IPS-15b (cell line): ENCODE results near the gene USP21.

ENCODE experiments used
- H3K27me3 ChIP-seq: one replicate; pipeline ENCODE4 v1.6.1; 2013; ENCODE audit warnings: low read length; ENCODE audit not compliant: control insufficient read depth, insufficient read depth
- H3K36me3 ChIP-seq: one replicate; pipeline ENCODE4 v1.6.1; 2013; ENCODE audit warnings: low read length; ENCODE audit not compliant: control insufficient read depth, insufficient read depth
- H3K4me1 ChIP-seq: one replicate; pipeline ENCODE4 v1.6.1; 2013; ENCODE audit warnings: mild to moderate bottlenecking, low read length; ENCODE audit not compliant: control insufficient read depth, insufficient read depth
- H3K4me3 ChIP-seq: one replicate; pipeline ENCODE4 v1.5.1; 2013; ENCODE audit warnings: low read depth, low read length
- H3K9ac ChIP-seq: one replicate; pipeline ENCODE4 v1.6.1; 2013; ENCODE audit warnings: low read depth, mild to moderate bottlenecking, low read length
- H3K9me3 ChIP-seq: one replicate; pipeline ENCODE4 v1.6.1; 2013; ENCODE audit warnings: mild to moderate bottlenecking, low read length; ENCODE audit not compliant: control insufficient read depth, insufficient read depth

Gene USP21

DNA sequence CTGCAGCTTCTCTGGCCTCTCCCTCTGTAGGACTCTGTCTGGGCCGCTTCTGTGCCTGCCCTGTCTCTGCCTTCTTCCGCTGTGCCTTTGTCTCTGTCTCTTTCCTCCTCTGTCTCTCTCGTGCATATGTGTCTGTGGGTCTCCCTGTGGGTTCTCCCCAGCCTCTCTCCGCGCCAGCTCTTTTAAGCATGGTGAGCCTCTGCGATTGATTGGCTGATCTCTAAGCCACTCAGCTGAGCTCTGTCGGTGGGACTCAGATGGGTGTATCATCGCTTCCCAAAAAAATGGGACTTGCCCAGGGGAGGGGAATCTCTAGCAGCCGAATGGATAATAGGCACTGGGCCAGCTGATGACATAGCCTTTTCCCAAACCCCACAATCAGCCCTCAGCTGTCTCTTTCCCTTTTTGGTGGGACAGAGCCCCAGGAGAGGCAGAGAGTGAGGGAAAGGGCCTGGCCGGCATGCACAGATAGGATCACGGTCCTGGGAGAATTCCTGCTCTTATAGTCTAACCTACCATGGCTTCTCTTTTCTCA lies 39.7 kb downstream of the USP21 start, which contains the start of gene ADAMTS4:
Gene ADAMTS4 (minus strand): TSS at position 158 of the 535 bp plus-strand sequence. CDS start 427 bp downstream, outside the sequence.
- peak within 1 kb of the TSS; percentile 88 for H3K9ac ChIP-seq
- no peaks in the 10 kb centered on the region for H3K9me3 ChIP-seq
- H3K36me3 ChIP-seq = peaks cover 19% of the 10 kb centered on the region
- no peaks in the 10 kb centered on the region for H3K27me3 ChIP-seq
- peaks cover 46% of the 10 kb centered on the region for H3K4me1 ChIP-seq
- H3K4me3 ChIP-seq = peak within 1 kb of the TSS; percentile 50

DNA sequence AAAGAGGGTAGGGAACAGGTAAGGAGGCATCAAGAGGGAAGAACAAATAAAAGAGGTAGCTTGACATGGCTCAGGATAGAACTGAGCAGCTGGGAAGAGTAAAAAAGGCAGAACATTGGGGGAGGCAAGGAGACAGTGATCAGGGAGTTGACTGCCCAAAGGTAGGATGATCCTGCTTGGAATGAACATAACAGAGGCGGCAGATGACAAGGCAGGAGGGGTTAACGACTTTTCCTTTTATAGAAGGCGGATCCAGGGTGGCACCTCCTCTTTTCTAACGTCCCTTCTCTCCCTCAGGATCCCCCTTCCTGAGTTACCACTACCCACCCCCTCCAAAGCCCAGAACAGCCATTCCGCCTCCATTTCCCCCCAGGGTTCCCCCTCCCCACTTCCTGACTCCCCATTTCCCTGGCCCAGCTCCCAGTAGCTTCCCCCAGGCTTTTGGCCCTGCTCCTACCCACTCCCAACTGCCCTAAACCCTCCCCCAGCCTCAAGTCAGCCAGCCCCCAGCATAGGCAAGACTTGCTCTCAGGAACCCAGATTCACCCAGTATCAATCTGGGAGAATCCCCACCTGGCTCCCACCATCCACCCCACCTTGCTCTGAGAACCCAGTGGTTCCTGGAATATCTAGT lies 40.3 kb downstream of the USP21 start:
- peak overlapping the region; percentile 50 for H3K4me3 ChIP-seq

GRCh38 chr1:161200421-161200991 lies 41.2 kb downstream of the USP21 start:
- peak overlapping the region; percentile 88 for H3K9ac ChIP-seq
- peaks cover 46% of the 10 kb centered on the region for H3K4me1 ChIP-seq
- peaks cover 22% of the 10 kb centered on the region for H3K36me3 ChIP-seq
- peak overlapping the region; percentile 32 for H3K4me3 ChIP-seq
- H3K9me3 ChIP-seq = no peaks in the 10 kb centered on the region
- H3K27me3 ChIP-seq = no peaks in the 10 kb centered on the region

More for the DNA sequence above, 40.3 kb downstream of the USP21 start:
- no peaks in the 10 kb centered on the region for H3K9me3 ChIP-seq
- peak overlapping the region; percentile 88 for H3K9ac ChIP-seq
- no peaks in the 10 kb centered on the region for H3K27me3 ChIP-seq
- peaks cover 25% of the 10 kb centered on the region for H3K36me3 ChIP-seq
- H3K4me1 ChIP-seq = peaks cover 46% of the 10 kb centered on the region

- peaks cover 46% of the 10 kb centered on the region for H3K4me1 ChIP-seq
- H3K9me3 ChIP-seq = no peaks in the 10 kb centered on the region
- H3K4me3 ChIP-seq = peak overlapping the region; percentile 98
- peaks cover 18% of the 10 kb centered on the region for H3K36me3 ChIP-seq
- H3K9ac ChIP-seq = peak overlapping the region; percentile 88
- no peaks in the 10 kb centered on the region for H3K27me3 ChIP-seq
These were observed 41.9 kb downstream of the USP21 start for GRCh38 chr1:161200992-161201835.

DNA sequence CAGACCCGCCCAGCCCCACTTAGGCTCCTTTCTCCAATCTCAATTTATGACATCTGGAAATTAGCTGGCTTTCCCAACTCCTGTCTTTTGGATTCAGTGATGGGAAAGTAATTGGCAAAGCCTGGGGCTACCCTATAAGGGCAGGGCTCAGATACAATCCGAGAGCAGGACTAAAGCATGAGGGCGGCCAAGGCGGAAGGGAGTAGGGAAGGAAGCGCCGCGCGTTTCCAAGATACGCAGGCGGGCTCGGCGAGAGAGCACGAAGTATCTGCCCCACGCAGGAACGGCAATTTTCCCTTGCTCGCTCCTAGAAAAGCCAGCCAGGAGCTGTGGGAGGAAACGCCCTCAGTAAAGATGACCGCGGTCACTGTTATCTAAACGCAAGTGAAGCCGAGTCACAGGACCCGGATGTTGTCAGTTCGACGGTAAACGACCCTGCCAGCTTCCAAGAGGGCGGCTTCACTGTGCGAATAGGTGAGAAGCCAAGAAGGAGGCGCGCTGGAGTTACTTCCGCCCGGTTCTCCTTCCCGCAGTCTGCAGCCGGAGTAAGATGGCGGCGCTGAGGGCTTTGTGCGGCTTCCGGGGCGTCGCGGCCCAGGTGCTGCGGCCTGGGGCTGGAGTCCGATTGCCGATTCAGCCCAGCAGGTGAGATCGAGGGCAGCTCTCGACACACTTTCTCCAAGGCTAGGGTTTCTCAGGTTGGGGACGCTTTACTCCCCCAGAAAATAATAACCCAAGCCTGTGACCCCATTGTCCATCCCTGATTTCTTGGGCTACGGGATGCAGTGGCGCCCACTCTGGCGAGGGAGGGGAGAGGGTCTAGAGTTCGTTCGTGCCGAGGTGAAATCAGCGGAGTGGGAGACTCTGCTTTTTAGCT lies 42.8 kb downstream of the USP21 start, which contains the start of gene NDUFS2:
Gene NDUFS2 (plus strand): TSS at position 532 of the 877 bp plus-strand sequence. CDS start 19 bp downstream, at position 551.
- peaks cover 20% of the 10 kb centered on the region for H3K36me3 ChIP-seq
- H3K4me1 ChIP-seq = peaks cover 38% of the 10 kb centered on the region
- no peaks in the 10 kb centered on the region for H3K9me3 ChIP-seq
- peak within 1 kb of the TSS; percentile 95 for H3K9ac ChIP-seq
- no peaks in the 10 kb centered on the region for H3K27me3 ChIP-seq
- H3K4me3 ChIP-seq = peak within 1 kb of the TSS; percentile 98

GRCh38 chr1:161206411-161207140 lies 47.3 kb downstream of the USP21 start:
- Histone ChIP-seq H3K36me3 (peaks cover 37% of the 10 kb centered on the region), H3K4me3 (no peak overlapping the region), H3K4me1 (peaks cover 4% of the 10 kb centered on the region), H3K9me3 (no peaks in the 10 kb centered on the region), H3K27me3 (no peaks in the 10 kb centered on the region), H3K9ac (no peak overlapping the region)

- Histone ChIP-seq H3K4me1 (peaks cover 4% of the 10 kb centered on the region), H3K9me3 (no peaks in the 10 kb centered on the region), H3K4me3 (no peak overlapping the region), H3K36me3 (peaks cover 43% of the 10 kb centered on the region), H3K27me3 (no peaks in the 10 kb centered on the region), H3K9ac (no peak overlapping the region)
These were observed 47.9 kb downstream of the USP21 start for GRCh38 chr1:161207173-161207572.

GRCh38 chr1:161209790-161210409 lies 50.6 kb downstream of the USP21 start:
- H3K9me3 ChIP-seq = no peaks in the 10 kb centered on the region

GRCh38 chr1:161214369-161214768 lies 55.1 kb downstream of the USP21 start:
- Histone ChIP-seq H3K9me3 (no peaks in the 10 kb centered on the region), H3K4me3 (no peak overlapping the region), H3K27me3 (no peaks in the 10 kb centered on the region), H3K36me3 (peaks cover 37% of the 10 kb centered on the region), H3K4me1 (peaks cover 19% of the 10 kb centered on the region), H3K9ac (no peak overlapping the region)

More at GRCh38 chr1:161209790-161210409, 50.6 kb downstream of the USP21 start:
- Histone ChIP-seq H3K9ac (no peak overlapping the region), H3K4me3 (no peak overlapping the region), H3K4me1 (peaks cover 3% of the 10 kb centered on the region), H3K27me3 (no peaks in the 10 kb centered on the region), H3K36me3 (peaks cover 46% of the 10 kb centered on the region)

DNA sequence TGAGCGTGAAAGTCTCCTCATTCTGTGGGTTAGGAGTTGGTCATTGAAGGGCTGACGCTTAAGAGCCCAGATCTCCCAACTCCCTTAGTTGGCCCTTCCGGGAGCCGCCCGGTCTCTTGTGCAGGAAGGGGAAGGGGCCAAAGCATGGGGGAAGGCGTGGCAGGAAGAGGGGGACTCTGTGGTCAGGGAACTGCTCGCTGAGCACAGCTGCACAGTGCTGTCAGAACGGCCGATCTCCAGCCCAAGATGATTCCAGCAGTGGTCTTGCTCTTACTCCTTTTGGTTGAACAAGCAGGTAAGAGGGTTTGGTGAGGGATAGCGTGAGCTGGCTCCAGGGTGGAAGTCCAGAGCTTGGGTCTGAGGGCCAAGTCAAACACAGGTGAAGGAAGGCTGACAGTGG lies 55.8 kb downstream of the USP21 start, which contains the start of gene FCER1G:
Gene FCER1G (plus strand): TSS at position 220 of the 400 bp plus-strand sequence. CDS start 27 bp downstream, at position 247.
- no peaks in the 10 kb centered on the region for H3K27me3 ChIP-seq
- H3K4me3 ChIP-seq = no peak within 1 kb of the TSS
- peaks cover 37% of the 10 kb centered on the region for H3K36me3 ChIP-seq
- peaks cover 17% of the 10 kb centered on the region for H3K4me1 ChIP-seq
- H3K9me3 ChIP-seq = no peaks in the 10 kb centered on the region
- H3K9ac ChIP-seq = no peak within 1 kb of the TSS
